HepG2 (cell line): ENCODE results near the gene EDN2. TPM values are rescaled to one million over a fixed set of nuclear protein-coding genes. Genes with fewer than 3 reads are reported as not detected.

Experiments used
- ATAC-seq: fragments of 200-7000 bp; cut with Tn5 transposase; 3 replicates; pipeline ENCODE4 v1.9.1; 2020; ENCODE audit warnings: mild to moderate bottlenecking, moderate library complexity
- BruUV-seq: library from RNA; stranded (reverse); fragments of 400-500 nt; replicated peaks from 2 replicates; lab custom pipeline; 2021; lab: Mats Ljungman, UMichigan
- CTCF ChIA-PET: fragments of 300-600 bp; formaldehyde crosslinking; extraction: SDS; loops from one replicate; lab custom pipeline; 2021; ENCODE audit warnings: low total read pairs, inconsistent platforms, low intra/inter-chr PET ratio; lab: Yijun Ruan, JAX
- POLR2A ChIA-PET: fragments of 350-600 bp; sonication (Branson Sonifier 250); formaldehyde crosslinking; loops from one replicate; lab custom pipeline; 2020; ENCODE audit warnings: antibody characterized with exemption, inconsistent platforms; lab: Yijun Ruan, JAX
- DNase-seq: peaks from one replicate; pipeline ENCODE4 v3.0.0-alpha.2; 2015; ENCODE audit warnings: low spot score
- FAIRE-seq: peaks from 3 replicates; lab custom pipeline; 2011; peaks lifted over from hg19 to GRCh38; lab: Jason Lieb, UNC
- H2AFZ ChIP-seq: one replicate; pipeline ENCODE4 v1.6.1; 2011; ENCODE audit warnings: low read length, inconsistent platforms
- H3K27ac ChIP-seq: fragments of 300-600 bp; 3 replicates; pipeline ENCODE4 v1.8.0; 2011; ENCODE audit warnings: mixed run types, mild to moderate bottlenecking, mixed read lengths, low read length, inconsistent platforms; ENCODE audit not compliant: insufficient read depth; ENCODE audit errors: extremely low read length
- H3K27me3 ChIP-seq, 2 experiments: fragments of 200-600 bp in 1 of 2; 2 replicates in 1 of 2; 3 replicates in 1 of 2; pipeline versions ENCODE4 v1.6.0 to v1.8.0; 2011; ENCODE audit warnings: low read length in 2 of 2, mild to moderate bottlenecking in 2 of 2, moderate library complexity in 2 of 2, inconsistent platforms in 1 of 2; ENCODE audit not compliant: insufficient read depth in 2 of 2, control insufficient read depth in 1 of 2
- H3K36me3 ChIP-seq, 2 experiments: fragments of 200-600 bp in 1 of 2; replicated peaks in 1 of 2; 2 replicates in 1 of 2; 3 replicates in 1 of 2; pipeline versions ENCODE4 v1.5.1 to v1.8.0; 2011; ENCODE audit warnings: low read length in 2 of 2, inconsistent platforms in 1 of 2; ENCODE audit not compliant: insufficient read depth in 2 of 2, control insufficient read depth in 1 of 2
- H3K4me1 ChIP-seq: 2 replicates; pipeline ENCODE4 v1.5.1; 2012; ENCODE audit warnings: low read length, inconsistent platforms; ENCODE audit not compliant: insufficient read depth
- H3K4me2 ChIP-seq: 2 replicates; pipeline ENCODE4 v1.6.0; 2011; ENCODE audit warnings: low read depth, low read length, inconsistent platforms
- H3K4me3 ChIP-seq, 3 experiments: fragments of 200-600 bp in 1 of 3; sonication (generic), shearing (Covaris generic) in 1 of 3; replicated peaks in 1 of 3; 2 replicates each; pipeline ENCODE4 v1.5.1; 2011 to 2016; ENCODE audit warnings: low read length in 3 of 3, inconsistent platforms in 2 of 3, low read depth in 2 of 3, mild to moderate bottlenecking in 2 of 3, control low read depth in 1 of 3, mixed read lengths in 1 of 3; ENCODE audit not compliant: insufficient read depth in 1 of 3
- H3K79me2 ChIP-seq: one replicate; pipeline ENCODE4 v1.6.1; 2011; ENCODE audit warnings: low read length, inconsistent platforms; ENCODE audit not compliant: insufficient read depth
- H3K9ac ChIP-seq: 2 replicates; pipeline ENCODE4 v1.6.0; 2011; ENCODE audit warnings: mild to moderate bottlenecking, low read depth, low read length, inconsistent platforms; ENCODE audit not compliant: insufficient read depth
- H3K9me3 ChIP-seq: 2 replicates; pipeline ENCODE4 v1.5.1; 2012; ENCODE audit warnings: mild to moderate bottlenecking, low read length
- H4K20me1 ChIP-seq: 2 replicates; pipeline ENCODE4 v1.6.0; 2011; ENCODE audit warnings: inconsistent platforms, mild to moderate bottlenecking, low read length, moderate library complexity; ENCODE audit not compliant: insufficient read depth
- ATF7 ChIP-seq, 2 experiments: fragments of 450-650 bp in 1 of 2; sonication (generic) in 1 of 2; formaldehyde crosslinking in 1 of 2; IDR thresholded peaks; 2 replicates each; pipeline versions ENCODE4 v1.4.0 to v1.6.1; 2016 to 2020; ENCODE audit warnings: antibody characterized with exemption in 1 of 2, mild to moderate bottlenecking in 1 of 2, missing genetic modification reagents in 1 of 2
- CENPT ChIP-seq: sonication (generic); formaldehyde crosslinking; IDR thresholded peaks from 2 replicates; pipeline ENCODE4 v1.8.0; 2022; ENCODE audit warnings: low read depth, mild to moderate bottlenecking, moderate library complexity, missing genetic modification reagents
- KLF15 ChIP-seq: sonication (generic); formaldehyde crosslinking; IDR thresholded peaks from 2 replicates; pipeline ENCODE4 v1.8.1; 2023; ENCODE audit warnings: borderline replicate concordance, mild to moderate bottlenecking, inconsistent platforms, missing genetic modification reagents, mixed read lengths
- PRPF4 ChIP-seq: fragments of 200-400 bp; formaldehyde crosslinking; IDR thresholded peaks from 2 replicates; pipeline ENCODE4 v1.6.1; 2016; ENCODE audit warnings: low read length, low read depth; ENCODE audit not compliant: poor library complexity, severe bottlenecking
- REPIN1 ChIP-seq: sonication (generic); formaldehyde crosslinking; IDR thresholded peaks from 2 replicates; pipeline ENCODE4 v1.8.0; 2022; ENCODE audit warnings: missing genetic modification reagents, low read depth, mild to moderate bottlenecking, borderline replicate concordance
- SP1 ChIP-seq, 2 experiments: fragments of 450-650 bp in 1 of 2; sonication (generic) in 1 of 2; formaldehyde crosslinking in 1 of 2; IDR thresholded peaks; 2 replicates each; pipeline versions ENCODE4 v1.4.0 to v1.6.1; 2016 to 2020; ENCODE audit warnings: missing genetic modification reagents in 1 of 2
- WGBS: methylation state at CpG from one replicate; pipeline ENCODE4 v1.1.6; 2017; ENCODE audit warnings: low lambda C conversion rate; 5-methylcytosine and 5-hydroxymethylcytosine counted together
- in situ Hi-C: cut with HindIII; loops from 2 replicates; pipeline ENCODE4 v1.10.0; 2017; ENCODE audit warnings: low pct_unique_long_range_greater_than_20kb; ENCODE audit not compliant: extremely low pct_ligation_motif_present
- intact Hi-C: fragments of 100-400 bp; cut with micrococcal nuclease; formaldehyde crosslinking; loops from one replicate; pipeline ENCODE4 v1.10.0; 2022; ENCODE audit not compliant: unreplicated experiment
- polyA plus RNA-seq, 8 experiments: library from polyadenylated mRNA; depleted of rRNA in 3 of 8; stranded (reverse) in 7 of 8; unstranded in 1 of 8; fragments of >200 nt; fragmentation: Illumina TruSeq in 4 of 8; extraction: Trizol in 4 of 8; gene quantifications; 2 replicates each; pipeline versions ENCODE4 v1.2.1 to v1.2.3, GENCODE V29; 2011 to 2016; ENCODE audit warnings: low read depth in 4 of 8, missing spikeins in 1 of 8, mixed read lengths in 1 of 8; ENCODE audit not compliant: insufficient read depth in 1 of 8
- total RNA-seq, 5 experiments: library from RNA; depleted of rRNA; stranded (reverse); fragments of >200 nt; fragmentation: Illumina TruSeq; extraction: Trizol; gene quantifications; 2 replicates each; pipeline ENCODE4 v1.2.3, GENCODE V29; 2016; ENCODE audit warnings: low read depth in 1 of 5
- TF ChIP-seq, protein P1 (sequence below): sonication (generic); formaldehyde crosslinking; IDR thresholded peaks from 2 replicates; pipeline ENCODE4 v1.5.0; 2020; ENCODE audit warnings: mild to moderate bottlenecking, missing genetic modification reagents
- TF ChIP-seq, protein P2 (sequence below): sonication (generic); formaldehyde crosslinking; conservative IDR thresholded peaks from 2 replicates; pipeline ENCODE4 v1.8.0; 2022; ENCODE audit warnings: mild to moderate bottlenecking, moderate library complexity, missing genetic modification reagents
- TF ChIP-seq, protein P3 (sequence below): sonication (generic); formaldehyde crosslinking; IDR thresholded peaks from 2 replicates; pipeline ENCODE4 v1.4.0; 2020; ENCODE audit warnings: missing genetic modification reagents
- TF ChIP-seq, protein P4 (sequence below): sonication (generic); formaldehyde crosslinking; IDR thresholded peaks from 2 replicates; pipeline ENCODE4 v1.5.0; 2020; ENCODE audit warnings: missing genetic modification reagents, mild to moderate bottlenecking, borderline replicate concordance

The EDN2 gene
- total and polyA plus RNA-seq, 2 of the 13 experiments (the other 11 are each of a cell fraction or from before 2014, with no cell fraction given): not detected

DNA sequence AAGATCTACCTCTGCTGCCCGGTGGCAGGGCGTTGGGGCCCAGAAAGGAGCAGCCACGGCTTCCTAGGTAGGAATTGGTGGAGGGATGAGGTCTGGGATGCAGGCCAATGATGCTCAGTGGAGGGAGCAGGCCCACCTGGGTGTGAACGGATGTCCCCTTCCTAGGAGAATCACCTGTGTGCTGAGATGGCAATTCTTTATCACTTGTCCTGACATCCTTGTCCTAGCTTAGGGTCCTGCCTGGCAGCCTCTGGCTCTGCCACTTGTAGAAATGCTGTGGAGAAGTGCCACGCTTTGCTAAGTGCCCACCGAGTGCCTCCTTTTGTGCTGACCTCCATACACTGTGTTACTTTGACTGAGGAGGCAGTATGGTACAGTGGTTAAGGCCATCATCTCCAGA is 12.8 kb downstream of the EDN2 start (continued):
- no peak for TF ChIP-seq KLF15 (CRISPR knock-in tag)
- TF ChIP-seq ATF7 (IDR thresholded peaks at IDR 0.05): no peak
- no peak for TF ChIP-seq ATF7 (CRISPR knock-in tag; IDR thresholded peaks at IDR 0.05)
- no peak for TF ChIP-seq CENPT

DNA sequence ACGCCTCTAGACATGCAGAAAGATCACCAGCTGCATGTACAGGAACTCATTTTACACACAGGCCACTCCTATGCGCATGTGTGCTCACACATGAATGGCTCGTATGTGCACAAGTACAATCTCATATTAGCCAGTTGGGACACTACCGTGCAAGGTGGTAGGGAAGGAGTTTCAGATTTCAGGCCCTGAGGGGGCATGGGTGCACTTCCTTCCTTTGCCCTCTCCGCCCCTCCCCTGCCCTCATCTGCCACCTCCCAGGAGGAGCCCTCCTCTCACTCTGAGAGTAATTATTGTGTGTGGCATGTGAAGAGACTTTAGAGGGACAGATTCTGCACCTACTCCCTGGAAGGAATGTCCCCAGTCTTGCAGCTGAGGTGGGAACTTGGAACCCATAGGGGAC is 14.8 kb downstream of the EDN2 start:
- CTCF ChIA-PET: no interaction called here
- no peaks in the 10 kb centered on the region for H3K9me3 ChIP-seq
- in situ Hi-C loops (no loop called here), intact Hi-C loops (no loop called here)
- no peak overlapping the region for H3K4me3 ChIP-seq
- DNase-seq (no peak), ATAC-seq (no peak), FAIRE-seq (no peak)
- H3K9ac ChIP-seq: no peak overlapping the region
- H3K4me2 ChIP-seq: no peak overlapping the region
- no peaks in the 10 kb centered on the region for H4K20me1 ChIP-seq
- H3K79me2 ChIP-seq: no peaks in the 10 kb centered on the region
- POLR2A ChIA-PET: no interaction called here
- H3K27ac ChIP-seq: no peak overlapping the region
- no peak overlapping the region for H2AFZ ChIP-seq
- BruUV-seq: no TSS peak
- H3K27me3 ChIP-seq: 0 out of 5 replicates have a peak, but pooled peaks cover 2 to 6% of the 10 kb centered on the region in 2 experiments
- no peaks in the 10 kb centered on the region for H3K4me1 ChIP-seq
- WGBS: 17% methylated on average over 5 of the region's 5 CpGs
- no peaks in the 10 kb centered on the region for H3K36me3 ChIP-seq
- TF ChIP-seq PRPF4 (no peak), REPIN1 (CRISPR knock-in tag) (no peak), SP1 (IDR thresholded peaks at IDR 0.05) (no peak), SP1 (CRISPR knock-in tag; IDR thresholded peaks at IDR 0.05) (no peak)
- TF ChIP-seq, protein P1, sequence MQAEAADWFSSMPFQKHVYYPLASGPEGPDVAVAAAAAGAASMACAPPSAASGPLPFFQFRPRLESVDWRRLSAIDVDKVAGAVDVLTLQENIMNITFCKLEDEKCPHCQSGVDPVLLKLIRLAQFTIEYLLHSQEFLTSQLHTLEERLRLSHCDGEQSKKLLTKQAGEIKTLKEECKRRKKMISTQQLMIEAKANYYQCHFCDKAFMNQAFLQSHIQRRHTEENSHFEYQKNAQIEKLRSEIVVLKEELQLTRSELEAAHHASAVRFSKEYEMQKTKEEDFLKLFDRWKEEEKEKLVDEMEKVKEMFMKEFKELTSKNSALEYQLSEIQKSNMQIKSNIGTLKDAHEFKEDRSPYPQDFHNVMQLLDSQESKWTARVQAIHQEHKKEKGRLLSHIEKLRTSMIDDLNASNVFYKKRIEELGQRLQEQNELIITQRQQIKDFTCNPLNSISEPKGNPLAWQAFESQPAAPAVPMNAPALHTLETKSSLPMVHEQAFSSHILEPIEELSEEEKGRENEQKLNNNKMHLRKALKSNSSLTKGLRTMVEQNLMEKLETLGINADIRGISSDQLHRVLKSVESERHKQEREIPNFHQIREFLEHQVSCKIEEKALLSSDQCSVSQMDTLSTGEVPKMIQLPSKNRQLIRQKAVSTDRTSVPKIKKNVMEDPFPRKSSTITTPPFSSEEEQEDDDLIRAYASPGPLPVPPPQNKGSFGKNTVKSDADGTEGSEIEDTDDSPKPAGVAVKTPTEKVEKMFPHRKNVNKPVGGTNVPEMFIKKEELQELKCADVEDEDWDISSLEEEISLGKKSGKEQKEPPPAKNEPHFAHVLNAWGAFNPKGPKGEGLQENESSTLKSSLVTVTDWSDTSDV (CRISPR knock-in tag): no peak
- TF ChIP-seq, protein P2, sequence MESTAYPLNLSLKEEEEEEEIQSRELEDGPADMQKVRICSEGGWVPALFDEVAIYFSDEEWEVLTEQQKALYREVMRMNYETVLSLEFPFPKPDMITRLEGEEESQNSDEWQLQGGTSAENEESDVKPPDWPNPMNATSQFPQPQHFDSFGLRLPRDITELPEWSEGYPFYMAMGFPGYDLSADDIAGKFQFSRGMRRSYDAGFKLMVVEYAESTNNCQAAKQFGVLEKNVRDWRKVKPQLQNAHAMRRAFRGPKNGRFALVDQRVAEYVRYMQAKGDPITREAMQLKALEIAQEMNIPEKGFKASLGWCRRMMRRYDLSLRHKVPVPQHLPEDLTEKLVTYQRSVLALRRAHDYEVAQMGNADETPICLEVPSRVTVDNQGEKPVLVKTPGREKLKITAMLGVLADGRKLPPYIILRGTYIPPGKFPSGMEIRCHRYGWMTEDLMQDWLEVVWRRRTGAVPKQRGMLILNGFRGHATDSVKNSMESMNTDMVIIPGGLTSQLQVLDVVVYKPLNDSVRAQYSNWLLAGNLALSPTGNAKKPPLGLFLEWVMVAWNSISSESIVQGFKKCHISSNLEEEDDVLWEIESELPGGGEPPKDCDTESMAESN: no peak
- TF ChIP-seq, protein P3, sequence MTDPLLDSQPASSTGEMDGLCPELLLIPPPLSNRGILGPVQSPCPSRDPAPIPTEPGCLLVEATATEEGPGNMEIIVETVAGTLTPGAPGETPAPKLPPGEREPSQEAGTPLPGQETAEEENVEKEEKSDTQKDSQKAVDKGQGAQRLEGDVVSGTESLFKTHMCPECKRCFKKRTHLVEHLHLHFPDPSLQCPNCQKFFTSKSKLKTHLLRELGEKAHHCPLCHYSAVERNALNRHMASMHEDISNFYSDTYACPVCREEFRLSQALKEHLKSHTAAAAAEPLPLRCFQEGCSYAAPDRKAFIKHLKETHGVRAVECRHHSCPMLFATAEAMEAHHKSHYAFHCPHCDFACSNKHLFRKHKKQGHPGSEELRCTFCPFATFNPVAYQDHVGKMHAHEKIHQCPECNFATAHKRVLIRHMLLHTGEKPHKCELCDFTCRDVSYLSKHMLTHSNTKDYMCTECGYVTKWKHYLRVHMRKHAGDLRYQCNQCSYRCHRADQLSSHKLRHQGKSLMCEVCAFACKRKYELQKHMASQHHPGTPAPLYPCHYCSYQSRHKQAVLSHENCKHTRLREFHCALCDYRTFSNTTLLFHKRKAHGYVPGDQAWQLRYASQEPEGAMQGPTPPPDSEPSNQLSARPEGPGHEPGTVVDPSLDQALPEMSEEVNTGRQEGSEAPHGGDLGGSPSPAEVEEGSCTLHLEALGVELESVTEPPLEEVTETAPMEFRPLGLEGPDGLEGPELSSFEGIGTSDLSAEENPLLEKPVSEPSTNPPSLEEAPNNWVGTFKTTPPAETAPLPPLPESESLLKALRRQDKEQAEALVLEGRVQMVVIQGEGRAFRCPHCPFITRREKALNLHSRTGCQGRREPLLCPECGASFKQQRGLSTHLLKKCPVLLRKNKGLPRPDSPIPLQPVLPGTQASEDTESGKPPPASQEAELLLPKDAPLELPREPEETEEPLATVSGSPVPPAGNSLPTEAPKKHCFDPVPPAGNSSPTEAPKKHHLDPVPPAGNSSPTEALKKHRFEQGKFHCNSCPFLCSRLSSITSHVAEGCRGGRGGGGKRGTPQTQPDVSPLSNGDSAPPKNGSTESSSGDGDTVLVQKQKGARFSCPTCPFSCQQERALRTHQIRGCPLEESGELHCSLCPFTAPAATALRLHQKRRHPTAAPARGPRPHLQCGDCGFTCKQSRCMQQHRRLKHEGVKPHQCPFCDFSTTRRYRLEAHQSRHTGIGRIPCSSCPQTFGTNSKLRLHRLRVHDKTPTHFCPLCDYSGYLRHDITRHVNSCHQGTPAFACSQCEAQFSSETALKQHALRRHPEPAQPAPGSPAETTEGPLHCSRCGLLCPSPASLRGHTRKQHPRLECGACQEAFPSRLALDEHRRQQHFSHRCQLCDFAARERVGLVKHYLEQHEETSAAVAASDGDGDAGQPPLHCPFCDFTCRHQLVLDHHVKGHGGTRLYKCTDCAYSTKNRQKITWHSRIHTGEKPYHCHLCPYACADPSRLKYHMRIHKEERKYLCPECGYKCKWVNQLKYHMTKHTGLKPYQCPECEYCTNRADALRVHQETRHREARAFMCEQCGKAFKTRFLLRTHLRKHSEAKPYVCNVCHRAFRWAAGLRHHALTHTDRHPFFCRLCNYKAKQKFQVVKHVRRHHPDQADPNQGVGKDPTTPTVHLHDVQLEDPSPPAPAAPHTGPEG (CRISPR knock-in tag): no peak
- TF ChIP-seq, protein P4, sequence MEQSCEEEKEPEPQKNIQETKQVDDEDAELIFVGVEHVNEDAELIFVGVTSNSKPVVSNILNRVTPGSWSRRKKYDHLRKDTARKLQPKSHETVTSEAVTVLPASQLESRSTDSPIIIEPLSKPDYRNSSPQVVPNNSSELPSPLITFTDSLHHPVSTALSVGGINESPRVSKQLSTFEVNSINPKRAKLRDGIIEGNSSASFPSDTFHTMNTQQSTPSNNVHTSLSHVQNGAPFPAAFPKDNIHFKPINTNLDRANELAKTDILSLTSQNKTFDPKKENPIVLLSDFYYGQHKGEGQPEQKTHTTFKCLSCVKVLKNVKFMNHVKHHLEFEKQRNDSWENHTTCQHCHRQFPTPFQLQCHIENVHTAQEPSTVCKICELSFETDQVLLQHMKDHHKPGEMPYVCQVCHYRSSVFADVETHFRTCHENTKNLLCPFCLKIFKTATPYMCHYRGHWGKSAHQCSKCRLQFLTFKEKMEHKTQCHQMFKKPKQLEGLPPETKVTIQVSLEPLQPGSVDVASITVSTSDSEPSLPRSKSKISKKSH (CRISPR knock-in tag): no peak
